Heart left ventricle (tissue), 16 donors: ENCODE measurements around the gene MYH15. TPM values are rescaled to one million over a fixed set of nuclear protein-coding genes. Genes with fewer than 3 reads are reported as not detected.

Source experiments
- ATAC-seq, 4 donors: fragments of 200-7000 bp; cut with Tn5 transposase; one replicate each; pipeline ENCODE4 v1.9.1; 2020 to 2022; ENCODE audit warnings: moderate library complexity in 4 of 4, mild to moderate bottlenecking in 3 of 4, moderate number of reproducible peaks in 1 of 4
- DNase-seq, 5 donors: peaks; one replicate each; pipeline ENCODE4 v3.0.0-alpha.2; 2020
- H3K27ac ChIP-seq, 12 donors: fragments of 200-600 bp; sonication (generic) in 4 of 12; one replicate each; pipeline versions ENCODE4 v1.5.0 to v1.8.0; 2016 to 2022; ENCODE audit warnings: mild to moderate bottlenecking in 2 of 12
- H3K27me3 ChIP-seq, 9 donors: fragments of 200-600 bp; sonication (generic) in 2 of 9; one replicate each; pipeline versions ENCODE4 v1.5.1 to v1.8.0; 2016 to 2022; ENCODE audit warnings: mild to moderate bottlenecking in 3 of 9
- H3K36me3 ChIP-seq, 9 donors: fragments of 200-600 bp; sonication (generic) in 2 of 9; one replicate each; pipeline versions ENCODE4 v1.5.0 to v1.8.0; 2018 to 2022; ENCODE audit warnings: mild to moderate bottlenecking in 2 of 9
- H3K4me1 ChIP-seq, 12 donors: fragments of 200-600 bp; sonication (generic) in 4 of 12; one replicate each; pipeline versions ENCODE4 v1.5.0 to v1.8.0; 2016 to 2022; ENCODE audit warnings: mild to moderate bottlenecking in 3 of 12
- H3K4me3 ChIP-seq, 12 donors: fragments of 200-600 bp; sonication (generic) in 4 of 12; one replicate each; pipeline versions ENCODE4 v1.5.0 to v1.8.0; 2017 to 2022; ENCODE audit warnings: mild to moderate bottlenecking in 9 of 12, moderate library complexity in 4 of 12
- H3K9me3 ChIP-seq, 12 donors: fragments of 200-600 bp; sonication (generic) in 4 of 12; one replicate each; pipeline versions ENCODE4 v1.5.0 to v1.8.0; 2016 to 2022; ENCODE audit warnings: mild to moderate bottlenecking in 1 of 12
- CTCF ChIP-seq, 12 donors: fragments of 200-600 bp; sonication (generic) in 4 of 12; IDR thresholded peaks; one replicate each; pipeline versions ENCODE4 v1.5.0 to v1.8.0; 2018 to 2022; ENCODE audit warnings: antibody characterized with exemption in 12 of 12, mild to moderate bottlenecking in 5 of 12
- POLR2A ChIP-seq, 2 donors: fragments of 450-650 bp; IDR thresholded peaks; one replicate each; pipeline ENCODE4 v1.6.1; 2017; ENCODE audit warnings: antibody characterized with exemption in 2 of 2, mild to moderate bottlenecking in 2 of 2, moderate library complexity in 2 of 2
- WGBS, 4 donors: extraction: QIAGEN DNeasy Blood & Tissue Kit in 2 of 4; methylation state at CpG; one replicate each; pipeline versions ENCODE4 v1.1.5 to v1.1.7; 2013 to 2018; 5-methylcytosine and 5-hydroxymethylcytosine counted together
- intact Hi-C, 10 donors: fragments of 100-400 bp; cut with DNase I; formaldehyde crosslinking; loops; one replicate each; pipeline versions ENCODE4 v1.11.1 to v1.14.2; 2022
- polyA plus RNA-seq, 2 donors: library from polyadenylated mRNA; stranded (reverse); fragments of 200-250 nt; gene quantifications; one replicate each; pipeline ENCODE4 v1.2.3, GENCODE V29; 2013
- total RNA-seq, 9 donors: library from RNA; depleted of rRNA in 2 of 9; stranded (reverse); fragments of >200 nt in 2 of 9; fragmentation: NEBNext Ultra II Directional in 3 of 9; extraction: Animal tissue kit (Norgen Biotek cat#: 25700) in 3 of 9; gene quantifications; one replicate each; pipeline versions ENCODE4 v1.1.0 to v1.2.4, GENCODE V29; 2016 to 2023
- donor health status: ischemic (EF 13 %, LVEDD 7.1; RV severe dilation, severe dysfunction).
- donor health status: healthy with polysubstance abuse.
- donor health status: DM: no; HTN: yes; CAD: no.
- donor health status: DM: no; HTN: no; CAD: no.
- donor health status: ischemic (EF 25% LVEDD 6.9; RV normal size, moderate dysfunction).
- donor health status: ischemic (EF 25% LVEDD 5.7; RV mildly dilated, moderate dysfunction).
- donor health status: healthy.
- donor health status: DM: yes; HTN: yes; CAD: no.
- donor health status: ischemic (EF 35%, LVEDD 5.7; RV mildly dilated, moderate dysfunction).
- donor health status: nonischemic (EF 11% LVEDD 7.7; RV severe dilation, severe dysfunction).
- donor health status: DM: yes; HTN: yes; CAD: no.
- donor health status: PGD.
- donor health status: ischemic (EF 29% LVEDD 5.4; RV normal size, mild dysfunction).
- donor health status: nonischemic (EF 23%, LVEDD 6.1; RV moderate dilation, normal function).

The MYH15 gene
- total and polyA plus RNA-seq, 11 donors, result 0.08 to 1.2 (median 0.27) TPM

GRCh38 chr3:108415661-108416060 is 94.7 kb downstream of the MYH15 start:
- DNase-seq (no peak), ATAC-seq (peak in 1 of 4 donors; percentile 36)
- 49 to 62% (median 49%) methylated on average over 3 of the region's 3 CpGs for WGBS, 4 donors
- TF ChIP-seq CTCF (IDR thresholded peaks at IDR 0.05) (no peak), POLR2A (IDR thresholded peaks at IDR 0.05) (no peak)
- Histone ChIP-seq H3K9me3 (no peaks in the 10 kb centered on the region), H3K36me3 (no peaks in the 10 kb centered on the region), H3K4me3 (no peak overlapping the region), H3K27ac (no peak overlapping the region), H3K4me1 (no peaks in the 10 kb centered on the region), H3K27me3 (no peaks in the 10 kb centered on the region)
- intact Hi-C loops, result no loop called here

GRCh38 chr3:108414007-108414406 is 96.4 kb downstream of the MYH15 start:
- Histone ChIP-seq H3K4me1 (no peaks in the 10 kb centered on the region), H3K36me3 (no peaks in the 10 kb centered on the region), H3K27me3 (no peaks in the 10 kb centered on the region), H3K27ac (no peak overlapping the region), H3K4me3 (no peak overlapping the region), H3K9me3 (no peaks in the 10 kb centered on the region)
- ATAC-seq, result no peak
- TF ChIP-seq POLR2A (IDR thresholded peaks at IDR 0.05) (no peak), CTCF (IDR thresholded peaks at IDR 0.05) (no peak)
- no peak for DNase-seq
- WGBS, 4 donors, result 90 to 94% (median 91%) methylated on average over 5 of the region's 5 CpGs
- intact Hi-C loops, result no loop called here

GRCh38 chr3:108412121-108412750 is 98.2 kb downstream of the MYH15 start:
- H3K27ac ChIP-seq, result no peak overlapping the region
- TF ChIP-seq POLR2A (IDR thresholded peaks at IDR 0.05) (no peak), CTCF (IDR thresholded peaks at IDR 0.05) (no peak)
- no peak for ATAC-seq
- no peaks in the 10 kb centered on the region for H3K9me3 ChIP-seq
- WGBS, 4 donors, result 93 to 95% (median 95%) methylated on average over 6 of the region's 6 CpGs
- H3K27me3 ChIP-seq, result no peaks in the 10 kb centered on the region
- intact Hi-C loops, result no loop called here
- no peak for DNase-seq
- H3K4me1 ChIP-seq, result no peaks in the 10 kb centered on the region
- no peaks in the 10 kb centered on the region for H3K36me3 ChIP-seq
- no peak overlapping the region for H3K4me3 ChIP-seq

GRCh38 chr3:108410531-108410984 is 99.8 kb downstream of the MYH15 start:
- TF ChIP-seq POLR2A (IDR thresholded peaks at IDR 0.05) (no peak), CTCF (IDR thresholded peaks at IDR 0.05) (no peak)
- Histone ChIP-seq H3K27ac (no peak overlapping the region), H3K4me3 (no peak overlapping the region), H3K9me3 (no peaks in the 10 kb centered on the region), H3K27me3 (no peaks in the 10 kb centered on the region), H3K36me3 (no peaks in the 10 kb centered on the region), H3K4me1 (peaks cover 0 to 8% (median 0%) of the 10 kb centered on the region in 12 donors)
- intact Hi-C loops, result no loop called here
- DNase-seq (peak in 3 of 5 donors; percentile 34 to 60 (median 42)), ATAC-seq (peak in 2 of 4 donors; percentile 55 to 59)
- WGBS, 4 donors, result 61 to 90% (median 69%) methylated on average over 7 to 11 of the region's 11 CpGs
